Neural progenitor cell (in vitro differentiated cells): ENCODE results near the gene CHRND.

Experiments used
- EZH2phosphoT487 ChIP-seq: fragments of 200-600 bp; sonication (generic); IDR thresholded peaks from 2 replicates; pipeline ENCODE4 v1.6.1; 2017; ENCODE audit warnings: antibody characterized with exemption
- TF ChIP-seq, protein P1 (sequence below): fragments of 200-600 bp; sonication (generic); IDR thresholded peaks from 2 replicates; pipeline ENCODE4 v1.5.1; 2017; ENCODE audit warnings: antibody characterized with exemption, mild to moderate bottlenecking

DNA sequence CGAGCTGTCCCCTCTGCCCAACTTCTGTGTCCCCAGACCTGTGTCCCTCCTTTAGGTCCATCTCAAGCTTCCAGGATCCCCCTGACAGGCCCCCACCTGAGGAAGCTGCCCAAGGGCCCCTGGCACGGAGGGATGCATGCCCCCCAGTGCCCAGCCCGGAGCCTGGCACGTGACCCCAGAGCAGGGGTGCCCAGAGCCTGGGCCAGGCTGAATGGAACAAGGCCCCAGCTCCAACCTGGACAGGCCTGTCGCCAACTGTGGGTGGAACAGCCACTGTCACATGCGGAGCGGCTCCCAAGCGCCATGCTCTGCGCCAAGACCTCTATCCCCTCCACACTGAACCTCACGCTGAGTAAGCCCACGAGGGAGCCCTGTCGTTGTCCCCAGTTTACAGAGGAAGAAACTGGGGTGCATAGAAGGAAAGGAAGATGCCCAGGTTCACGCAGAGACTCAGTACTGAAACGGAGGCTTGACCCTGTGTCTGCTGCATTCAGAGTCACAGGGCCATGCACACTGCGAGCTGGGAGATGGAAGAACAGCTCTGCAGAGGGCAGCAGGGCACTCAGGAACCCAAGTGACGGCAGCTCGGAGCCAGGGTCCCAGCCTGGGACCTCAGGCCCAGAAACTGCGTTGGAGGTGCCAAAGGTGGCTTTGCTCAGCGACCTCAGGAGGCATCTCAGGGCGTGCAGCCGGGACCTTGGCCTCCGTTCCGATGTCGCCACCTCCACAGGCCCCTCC lies 32.8 kb upstream of the CHRND start:
- TF ChIP-seq, protein P1, sequence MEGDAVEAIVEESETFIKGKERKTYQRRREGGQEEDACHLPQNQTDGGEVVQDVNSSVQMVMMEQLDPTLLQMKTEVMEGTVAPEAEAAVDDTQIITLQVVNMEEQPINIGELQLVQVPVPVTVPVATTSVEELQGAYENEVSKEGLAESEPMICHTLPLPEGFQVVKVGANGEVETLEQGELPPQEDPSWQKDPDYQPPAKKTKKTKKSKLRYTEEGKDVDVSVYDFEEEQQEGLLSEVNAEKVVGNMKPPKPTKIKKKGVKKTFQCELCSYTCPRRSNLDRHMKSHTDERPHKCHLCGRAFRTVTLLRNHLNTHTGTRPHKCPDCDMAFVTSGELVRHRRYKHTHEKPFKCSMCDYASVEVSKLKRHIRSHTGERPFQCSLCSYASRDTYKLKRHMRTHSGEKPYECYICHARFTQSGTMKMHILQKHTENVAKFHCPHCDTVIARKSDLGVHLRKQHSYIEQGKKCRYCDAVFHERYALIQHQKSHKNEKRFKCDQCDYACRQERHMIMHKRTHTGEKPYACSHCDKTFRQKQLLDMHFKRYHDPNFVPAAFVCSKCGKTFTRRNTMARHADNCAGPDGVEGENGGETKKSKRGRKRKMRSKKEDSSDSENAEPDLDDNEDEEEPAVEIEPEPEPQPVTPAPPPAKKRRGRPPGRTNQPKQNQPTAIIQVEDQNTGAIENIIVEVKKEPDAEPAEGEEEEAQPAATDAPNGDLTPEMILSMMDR: no peak
- TF ChIP-seq EZH2phosphoT487: no peak
